ENCODE results near the gene TEX9.
"Not testable (repeated sequence)": the region's sequence is repeated elsewhere in the genome, so short reads cannot be mapped to it uniquely, and the experiment has no call there.

Gene TEX9

DNA sequence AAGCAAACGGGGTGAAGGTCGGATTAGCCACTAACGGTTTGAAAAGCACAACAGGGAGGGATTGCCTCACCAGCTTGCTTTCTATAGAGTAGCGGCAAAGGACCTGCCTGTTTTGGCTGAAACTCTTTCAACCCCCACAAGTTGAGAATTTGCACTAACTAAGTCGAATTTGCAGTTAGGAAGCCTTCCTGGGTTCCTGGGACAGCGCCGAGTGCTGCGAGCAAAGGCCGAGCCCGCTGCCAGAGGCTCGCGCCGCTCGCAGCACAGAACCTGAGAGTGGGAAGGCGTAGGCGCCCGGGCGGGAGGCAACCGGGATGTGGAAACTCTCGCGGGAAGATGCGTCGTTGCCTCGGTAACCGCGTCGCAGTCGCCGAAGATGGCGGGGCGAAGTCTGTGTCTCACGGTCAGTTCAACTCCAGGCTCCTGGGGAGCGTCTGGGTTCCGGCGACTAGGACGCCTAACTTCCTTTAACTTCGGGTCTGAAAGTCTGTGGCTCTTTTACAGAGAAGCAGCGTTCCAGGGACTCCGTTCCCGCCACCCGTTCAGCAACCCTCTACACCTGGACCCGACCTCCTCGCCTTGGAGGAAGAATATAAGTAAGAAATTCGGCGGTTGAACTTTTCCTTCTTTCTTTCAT is at the start of gene TEX9:
Gene TEX9, plus strand, starts transcription at position 352 of the 637 bp plus-strand sequence. Its CDS starts 25 bp downstream, at position 377.
- Mint-ChIP-seq H3K27me3 (peaks cover 58% of the 10 kb centered on the region), H3K36me3 (ENCODE audit: low read depth) (peaks cover 3% of the 10 kb centered on the region), H3K27ac (peak within 1 kb of the TSS; percentile 66), H3K4me3 (peak within 1 kb of the TSS; percentile 85), H3K4me1 (ENCODE audit: low read depth) (peaks cover 16% of the 10 kb centered on the region), H3K9me3 (no peaks in the 10 kb centered on the region)
- DNase-seq, result peak; percentile 82

DNA sequence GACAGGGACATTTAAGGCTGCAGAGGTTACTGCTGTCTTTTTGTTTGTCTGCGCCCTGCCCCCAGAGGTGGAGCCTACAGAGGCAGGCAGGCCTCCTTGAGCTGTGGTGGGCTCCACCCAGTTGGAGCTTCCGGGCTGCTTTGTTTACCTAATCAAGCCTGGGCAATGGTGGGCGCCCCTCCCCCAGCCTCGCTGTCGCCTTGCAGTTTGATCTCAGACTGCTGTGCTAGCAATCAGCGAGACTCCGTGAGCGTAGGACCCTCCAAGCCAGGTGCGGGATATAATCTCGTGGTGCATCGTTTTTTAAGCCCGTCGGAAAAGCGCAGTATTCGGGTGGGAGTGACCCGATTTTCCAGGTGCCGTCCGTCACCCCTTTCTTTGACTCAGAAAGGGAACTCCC is 48.7 kb upstream of the TEX9 start:
- H3K36me3 Mint-ChIP-seq (ENCODE audit: low read depth), result not testable (repeated sequence)

DNA sequence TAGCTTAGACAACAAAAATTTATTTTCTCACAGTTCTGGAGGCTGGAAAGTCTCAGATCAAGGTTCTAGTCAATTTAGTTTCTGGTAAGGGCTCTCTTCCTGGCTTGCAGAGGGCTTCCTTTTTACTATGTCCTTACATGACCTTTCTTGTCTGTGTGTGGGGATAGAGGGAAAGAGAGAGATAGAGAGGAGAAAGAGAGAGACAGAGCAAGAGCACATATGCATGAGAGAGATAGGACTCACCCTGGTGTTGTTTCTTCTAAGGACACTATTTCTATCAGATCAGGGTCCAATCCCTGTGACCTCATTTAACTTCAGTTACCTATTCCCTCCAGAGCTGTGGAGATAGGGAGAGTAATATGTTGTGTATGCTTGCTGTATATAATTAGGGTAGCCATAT is 44.9 kb upstream of the TEX9 start:
- Mint-ChIP-seq H3K36me3 (ENCODE audit: low read depth) (peaks cover 4% of the 10 kb centered on the region), H3K4me1 (ENCODE audit: low read depth) (no peaks in the 10 kb centered on the region), H3K9me3 (peaks cover 17% of the 10 kb centered on the region), H3K4me3 (no peak overlapping the region), H3K27ac (no peak overlapping the region), H3K27me3 (peaks cover 3% of the 10 kb centered on the region)
- DNase-seq, result no peak

More for the DNA sequence above, 48.7 kb upstream of the TEX9 start:
- H3K27me3 Mint-ChIP-seq; DNase-seq; H3K4me3 Mint-ChIP-seq; H3K4me1 Mint-ChIP-seq (ENCODE audit: low read depth); H3K27ac Mint-ChIP-seq: not testable (repeated sequence)
- H3K9me3 Mint-ChIP-seq, result peaks cover 17% of the 10 kb centered on the region

DNA sequence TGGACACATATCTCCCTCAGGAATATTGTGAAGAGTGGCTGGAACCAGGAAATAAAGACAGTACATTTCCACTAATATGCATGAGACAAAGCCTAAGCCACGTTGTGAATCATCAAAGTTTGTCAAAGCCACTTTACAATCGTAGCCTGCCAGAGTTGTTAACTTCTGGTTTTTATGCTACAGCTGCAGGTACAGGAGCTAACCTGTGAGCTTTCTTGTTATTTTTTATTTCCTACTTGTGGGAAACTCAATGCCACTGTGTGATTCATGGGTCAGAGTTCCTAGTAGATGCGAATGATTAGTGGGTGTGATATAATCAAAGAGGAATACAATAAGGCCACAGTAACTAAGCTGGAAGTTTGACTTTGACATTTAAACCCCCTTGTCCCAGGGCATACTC is 44.4 kb upstream of the TEX9 start:
- Mint-ChIP-seq H3K4me1 (ENCODE audit: low read depth) (no peaks in the 10 kb centered on the region), H3K27ac (no peak overlapping the region), H3K36me3 (ENCODE audit: low read depth) (peaks cover 4% of the 10 kb centered on the region), H3K27me3 (peaks cover 3% of the 10 kb centered on the region), H3K9me3 (peaks cover 23% of the 10 kb centered on the region), H3K4me3 (no peak overlapping the region)
- no peak for DNase-seq

DNA sequence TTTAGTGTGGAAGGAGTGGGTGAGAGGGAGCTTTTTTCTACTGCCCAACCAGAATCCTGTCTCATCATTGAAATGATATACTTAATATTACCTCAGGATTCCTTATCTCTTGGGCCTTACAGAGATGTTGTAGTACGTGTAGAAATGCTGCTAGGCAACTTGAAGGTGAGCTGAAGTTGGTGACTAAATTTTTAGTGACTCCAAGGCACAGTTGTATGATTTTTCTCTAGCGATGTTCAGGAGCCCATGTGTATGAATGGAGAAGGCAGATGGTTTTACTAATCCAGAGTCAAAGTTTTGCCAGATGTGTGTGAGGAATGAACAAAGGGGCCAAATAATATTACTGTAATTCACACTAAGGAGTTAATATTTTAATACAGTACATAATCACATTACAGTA is 42.8 kb upstream of the TEX9 start:
- H3K4me3 Mint-ChIP-seq, result no peak overlapping the region

DNA sequence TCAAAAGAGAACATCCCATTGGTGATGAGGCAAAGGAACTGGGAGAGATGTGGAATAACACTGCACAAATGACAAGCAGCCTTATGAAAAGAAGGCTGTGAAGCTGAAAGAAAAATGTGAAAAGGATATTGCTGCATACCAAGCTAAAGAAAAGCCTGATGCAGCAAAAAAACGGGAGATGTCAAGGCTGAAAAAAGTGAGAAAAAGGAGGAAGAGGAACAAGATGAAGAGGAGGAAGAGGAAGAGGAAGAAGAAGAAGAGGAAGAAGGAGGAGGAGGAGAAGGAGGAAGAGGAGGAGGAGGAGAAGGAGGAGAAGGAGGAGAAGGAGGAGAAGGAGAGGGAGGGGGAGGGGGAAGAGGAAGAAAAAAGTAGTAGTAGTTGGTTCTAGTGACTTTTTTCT is 41.8 kb upstream of the TEX9 start:
- no peaks in the 10 kb centered on the region for H3K4me1 Mint-ChIP-seq (ENCODE audit: low read depth)
- H3K4me3 Mint-ChIP-seq, result no peak overlapping the region
- H3K9me3 Mint-ChIP-seq, result peaks cover 20% of the 10 kb centered on the region
- no peak overlapping the region for H3K27ac Mint-ChIP-seq
- DNase-seq, result no peak
- no peaks in the 10 kb centered on the region for H3K36me3 Mint-ChIP-seq (ENCODE audit: low read depth)
- peaks cover 3% of the 10 kb centered on the region for H3K27me3 Mint-ChIP-seq

More for the DNA sequence above, 42.8 kb upstream of the TEX9 start:
- Mint-ChIP-seq H3K9me3 (peaks cover 26% of the 10 kb centered on the region), H3K27ac (no peak overlapping the region), H3K4me1 (ENCODE audit: low read depth) (no peaks in the 10 kb centered on the region), H3K27me3 (peaks cover 3% of the 10 kb centered on the region), H3K36me3 (ENCODE audit: low read depth) (peaks cover 4% of the 10 kb centered on the region)
- DNase-seq, result no peak

DNA sequence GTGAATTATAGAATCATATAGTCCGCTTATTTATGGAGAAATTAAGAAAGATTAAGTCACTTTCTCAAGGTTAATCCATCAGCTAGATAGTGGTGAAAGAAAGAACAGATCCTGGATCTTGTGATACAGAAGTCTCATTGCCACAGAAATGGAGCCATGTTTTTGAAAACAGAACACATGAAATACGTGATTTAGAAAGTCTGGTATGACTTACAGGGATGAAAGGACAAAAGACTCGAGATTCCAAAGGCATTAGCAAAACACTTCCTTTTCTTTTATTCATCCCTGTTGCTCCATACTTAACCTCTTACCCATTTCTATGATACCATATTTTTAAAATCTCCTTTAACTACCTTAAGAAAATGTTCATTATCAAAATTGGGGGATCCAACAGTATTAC is 40.0 kb upstream of the TEX9 start:
- DNase-seq, result no peak
- Mint-ChIP-seq H3K27ac (no peak overlapping the region), H3K27me3 (peaks cover 3% of the 10 kb centered on the region), H3K36me3 (ENCODE audit: low read depth) (no peaks in the 10 kb centered on the region), H3K4me3 (no peak overlapping the region), H3K4me1 (ENCODE audit: low read depth) (no peaks in the 10 kb centered on the region), H3K9me3 (peaks cover 14% of the 10 kb centered on the region)

DNA sequence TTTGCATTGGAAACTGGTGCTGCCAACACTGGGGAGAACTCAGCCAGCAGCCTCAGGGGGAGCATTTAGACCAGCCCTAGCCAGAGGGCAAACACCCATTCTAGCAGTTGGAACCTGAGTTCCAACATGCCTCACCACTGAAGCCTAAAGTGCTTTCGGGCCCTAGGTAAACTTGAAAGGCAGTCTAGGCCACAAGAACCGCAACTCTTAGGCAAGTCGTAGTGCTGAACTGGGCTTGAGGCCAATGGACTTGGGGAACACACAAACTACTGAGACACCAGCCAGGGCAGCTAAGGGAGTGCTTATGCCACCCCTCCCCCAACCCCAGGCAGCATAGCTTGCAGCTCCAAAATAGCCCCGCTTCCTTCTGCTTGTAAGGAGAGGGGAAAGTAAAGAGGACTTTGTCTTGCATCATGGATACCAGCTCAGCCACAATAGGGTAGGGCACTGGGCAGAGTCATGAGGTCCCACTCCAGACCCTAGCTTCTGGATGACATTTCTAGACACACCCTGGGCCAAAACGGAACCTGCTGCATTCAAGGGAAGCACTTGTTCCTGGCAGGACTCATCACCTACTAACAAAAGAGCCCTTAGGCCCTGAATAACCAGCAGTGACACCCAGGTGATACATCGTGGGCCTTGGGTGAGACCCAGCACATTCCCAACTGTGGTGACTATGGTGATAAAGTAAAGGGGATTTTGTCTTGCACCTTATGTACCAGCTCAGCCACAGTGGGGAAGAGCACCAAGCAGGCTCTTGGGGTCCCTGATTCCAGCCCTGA is 37.3 kb upstream of the TEX9 start:
- no peak overlapping the region for H3K27ac Mint-ChIP-seq
- H3K27me3 Mint-ChIP-seq, result peaks cover 3% of the 10 kb centered on the region
- H3K9me3 Mint-ChIP-seq, result peaks cover 30% of the 10 kb centered on the region

DNA sequence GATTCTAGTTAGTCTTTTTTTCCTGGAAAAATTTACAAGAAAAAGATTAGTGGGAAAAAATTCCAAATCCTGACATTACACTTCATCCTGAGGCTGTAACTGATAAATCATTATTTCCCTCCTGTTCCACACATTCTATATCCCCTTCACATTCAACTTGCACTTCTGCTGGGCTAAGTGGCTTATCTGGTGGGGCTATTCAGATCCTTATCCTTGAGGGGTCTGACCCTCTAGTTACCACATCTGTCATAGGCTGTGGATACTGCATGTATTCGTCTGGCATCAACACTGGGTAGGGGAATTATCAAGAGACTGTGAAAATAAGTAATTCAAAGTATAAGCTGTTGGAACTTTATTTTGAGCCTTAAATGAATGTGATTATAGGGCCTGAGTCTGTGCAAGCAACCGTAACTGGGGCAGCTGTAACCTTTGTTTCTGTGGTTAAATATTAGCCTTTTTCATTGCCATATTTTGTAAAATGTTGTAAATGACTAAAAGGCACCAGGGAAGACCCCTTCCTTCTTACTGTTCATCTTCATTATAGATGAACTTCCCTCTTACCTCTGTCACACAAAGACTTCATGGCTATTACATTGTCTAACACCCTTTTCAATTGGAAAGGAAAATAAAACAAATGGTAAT is 28.0 kb upstream of the TEX9 start:
- no peak for DNase-seq
- H3K36me3 Mint-ChIP-seq (ENCODE audit: low read depth), result no peaks in the 10 kb centered on the region
- H3K27ac Mint-ChIP-seq, result no peak overlapping the region
- peaks cover 13% of the 10 kb centered on the region for H3K27me3 Mint-ChIP-seq
- H3K4me3 Mint-ChIP-seq, result no peak overlapping the region
- peaks cover 29% of the 10 kb centered on the region for H3K9me3 Mint-ChIP-seq
- no peaks in the 10 kb centered on the region for H3K4me1 Mint-ChIP-seq (ENCODE audit: low read depth)

More for the DNA sequence above, 37.3 kb upstream of the TEX9 start:
- Mint-ChIP-seq H3K4me3 (no peak overlapping the region), H3K36me3 (ENCODE audit: low read depth) (no peaks in the 10 kb centered on the region), H3K4me1 (ENCODE audit: low read depth) (no peaks in the 10 kb centered on the region)
- no peak for DNase-seq

DNA sequence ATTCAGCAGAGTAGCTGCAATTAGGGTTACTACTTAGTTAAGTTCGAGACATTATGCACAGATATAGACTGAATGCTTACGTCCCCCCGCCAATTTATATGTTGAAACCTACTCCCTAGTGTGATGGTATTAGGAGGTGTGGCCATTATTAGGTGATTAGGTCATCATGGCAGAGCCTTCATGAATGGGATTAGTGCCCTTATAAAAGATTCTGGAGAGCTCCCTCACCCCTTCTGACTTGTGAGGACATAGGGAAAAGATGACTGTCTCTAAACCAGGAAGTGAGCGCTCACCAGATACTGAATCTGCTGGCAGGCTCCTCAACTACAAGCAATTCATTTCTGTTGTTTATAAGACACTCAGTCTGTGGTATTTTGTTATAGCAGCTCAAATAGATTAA is 25.6 kb upstream of the TEX9 start:
- Mint-ChIP-seq H3K27me3 (peaks cover 13% of the 10 kb centered on the region), H3K9me3 (peaks cover 11% of the 10 kb centered on the region), H3K4me1 (ENCODE audit: low read depth) (no peaks in the 10 kb centered on the region), H3K4me3 (no peak overlapping the region), H3K36me3 (ENCODE audit: low read depth) (no peaks in the 10 kb centered on the region), H3K27ac (no peak overlapping the region)
- no peak for DNase-seq

DNA sequence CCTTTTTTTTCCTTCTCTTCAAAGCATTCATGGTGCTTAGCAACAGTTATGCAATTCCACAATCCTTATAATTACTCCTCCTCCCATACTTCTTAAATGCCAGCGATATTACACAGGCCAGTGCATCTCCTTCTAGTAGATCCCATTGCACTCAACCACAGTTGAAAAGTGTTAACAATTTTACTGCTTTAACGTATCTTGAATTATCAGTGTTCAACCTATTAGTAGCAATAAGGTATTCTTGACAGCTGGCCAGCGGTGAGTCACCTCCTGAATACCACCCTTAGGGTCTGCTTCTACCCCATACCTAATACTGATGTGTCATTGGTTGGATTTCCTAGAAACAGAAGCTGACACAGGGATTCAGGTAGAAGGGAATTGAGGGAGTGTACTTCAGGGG is 24.0 kb upstream of the TEX9 start:
- H3K4me1 Mint-ChIP-seq (ENCODE audit: low read depth), result no peaks in the 10 kb centered on the region
- DNase-seq, result no peak
- H3K36me3 Mint-ChIP-seq (ENCODE audit: low read depth), result no peaks in the 10 kb centered on the region
- peaks cover 3% of the 10 kb centered on the region for H3K9me3 Mint-ChIP-seq
- H3K27me3 Mint-ChIP-seq, result peaks cover 13% of the 10 kb centered on the region
- H3K4me3 Mint-ChIP-seq, result no peak overlapping the region
- H3K27ac Mint-ChIP-seq, result no peak overlapping the region

DNA sequence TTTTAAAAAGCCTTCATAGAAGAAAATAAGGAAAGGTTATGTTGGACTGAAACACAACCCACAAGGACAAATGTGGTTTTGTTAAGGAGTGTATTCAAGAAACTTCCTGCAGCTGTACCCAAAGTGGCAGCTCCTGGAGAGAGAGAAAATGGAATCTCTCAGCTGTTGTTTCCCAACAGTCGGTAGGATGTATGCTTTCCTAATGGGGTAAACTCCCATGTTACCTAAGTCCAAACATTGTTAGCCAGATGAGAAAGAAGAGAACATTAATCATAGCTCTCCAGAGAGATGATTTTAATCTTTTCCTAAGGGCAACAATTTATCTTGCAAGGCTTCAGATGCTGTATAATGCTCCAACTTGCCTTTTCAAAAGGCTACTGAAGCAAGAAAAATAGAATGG is 22.6 kb upstream of the TEX9 start:
- Mint-ChIP-seq H3K4me1 (ENCODE audit: low read depth) (no peaks in the 10 kb centered on the region), H3K4me3 (no peak overlapping the region), H3K36me3 (ENCODE audit: low read depth) (no peaks in the 10 kb centered on the region), H3K27me3 (peaks cover 10% of the 10 kb centered on the region), H3K9me3 (no peaks in the 10 kb centered on the region), H3K27ac (no peak overlapping the region)
- no peak for DNase-seq

DNA sequence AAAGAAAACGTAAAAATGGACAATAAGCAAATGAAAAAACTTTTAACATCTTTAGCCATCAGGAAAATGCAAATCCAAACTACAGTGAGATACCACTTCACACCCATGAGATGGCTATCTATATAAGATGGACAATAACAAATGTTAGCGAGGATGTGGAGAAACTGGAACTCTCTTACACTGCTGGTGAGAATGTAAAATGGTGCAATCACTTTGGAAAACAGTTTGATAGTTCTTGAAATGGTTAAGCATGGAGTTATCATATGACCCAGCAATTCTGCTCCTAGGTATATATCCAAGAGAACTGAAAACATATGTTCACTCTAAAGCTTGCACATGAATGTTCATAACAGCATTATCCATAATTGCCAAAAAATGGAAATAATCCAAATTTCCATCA is 21.3 kb upstream of the TEX9 start:
- no peaks in the 10 kb centered on the region for H3K36me3 Mint-ChIP-seq (ENCODE audit: low read depth)
- no peaks in the 10 kb centered on the region for H3K4me1 Mint-ChIP-seq (ENCODE audit: low read depth)
- peaks cover 10% of the 10 kb centered on the region for H3K27me3 Mint-ChIP-seq
- no peak overlapping the region for H3K27ac Mint-ChIP-seq
- DNase-seq, result no peak
- no peaks in the 10 kb centered on the region for H3K9me3 Mint-ChIP-seq
- H3K4me3 Mint-ChIP-seq, result no peak overlapping the region

DNA sequence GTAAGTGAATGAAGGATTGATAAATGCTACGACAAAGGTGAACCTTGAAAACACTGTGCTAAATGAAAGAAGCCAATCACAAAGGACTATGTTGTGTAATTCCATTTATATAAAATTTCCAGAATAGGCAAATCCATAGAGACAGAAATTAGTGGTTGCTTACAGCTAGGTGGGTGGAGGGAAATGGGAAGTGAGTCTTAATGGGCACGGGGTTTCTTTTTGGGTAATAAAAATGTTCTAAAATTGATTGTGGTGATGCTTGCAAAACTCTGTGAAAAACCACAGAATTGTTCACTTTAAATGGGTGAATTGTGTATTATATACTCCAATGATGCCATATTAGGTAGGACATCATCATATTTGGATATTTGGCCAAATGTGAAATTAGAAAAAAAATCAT is 20.9 kb upstream of the TEX9 start:
- Mint-ChIP-seq H3K4me3 (no peak overlapping the region), H3K27me3 (peaks cover 10% of the 10 kb centered on the region), H3K27ac (no peak overlapping the region), H3K9me3 (no peaks in the 10 kb centered on the region), H3K36me3 (ENCODE audit: low read depth) (no peaks in the 10 kb centered on the region), H3K4me1 (ENCODE audit: low read depth) (no peaks in the 10 kb centered on the region)
- no peak for DNase-seq

DNA sequence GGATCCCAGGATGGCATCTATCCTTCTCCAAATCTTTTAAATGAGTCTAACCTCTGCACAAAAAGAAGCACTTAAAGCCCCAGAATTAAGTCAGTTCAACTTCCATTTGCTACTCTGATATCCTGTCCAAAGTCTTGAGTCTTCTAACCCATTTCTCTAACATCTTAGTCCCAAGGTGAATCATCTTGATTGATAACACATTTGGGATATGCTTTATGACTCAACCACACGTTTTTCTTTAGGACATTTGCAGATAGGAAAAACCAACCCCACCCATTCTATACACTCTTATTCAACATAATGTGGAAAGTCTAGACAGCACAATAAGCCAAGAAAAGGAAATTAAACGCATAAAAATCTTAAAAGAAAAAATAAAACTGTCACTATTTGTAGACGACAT is 18.8 kb upstream of the TEX9 start:
- no peaks in the 10 kb centered on the region for H3K9me3 Mint-ChIP-seq
- no peak overlapping the region for H3K4me3 Mint-ChIP-seq
- DNase-seq, result no peak
- H3K36me3 Mint-ChIP-seq (ENCODE audit: low read depth), result no peaks in the 10 kb centered on the region
- H3K27ac Mint-ChIP-seq, result no peak overlapping the region
- H3K27me3 Mint-ChIP-seq, result peaks cover 3% of the 10 kb centered on the region
- no peaks in the 10 kb centered on the region for H3K4me1 Mint-ChIP-seq (ENCODE audit: low read depth)

All from activated T-cell treated with anti-CD3 and anti-CD28 coated beads, Interleukin-2, amount 50 U/mL, for 24 hours (primary cell).